ENCODE data around the gene FAM83F.

Gene FAM83F

DNA sequence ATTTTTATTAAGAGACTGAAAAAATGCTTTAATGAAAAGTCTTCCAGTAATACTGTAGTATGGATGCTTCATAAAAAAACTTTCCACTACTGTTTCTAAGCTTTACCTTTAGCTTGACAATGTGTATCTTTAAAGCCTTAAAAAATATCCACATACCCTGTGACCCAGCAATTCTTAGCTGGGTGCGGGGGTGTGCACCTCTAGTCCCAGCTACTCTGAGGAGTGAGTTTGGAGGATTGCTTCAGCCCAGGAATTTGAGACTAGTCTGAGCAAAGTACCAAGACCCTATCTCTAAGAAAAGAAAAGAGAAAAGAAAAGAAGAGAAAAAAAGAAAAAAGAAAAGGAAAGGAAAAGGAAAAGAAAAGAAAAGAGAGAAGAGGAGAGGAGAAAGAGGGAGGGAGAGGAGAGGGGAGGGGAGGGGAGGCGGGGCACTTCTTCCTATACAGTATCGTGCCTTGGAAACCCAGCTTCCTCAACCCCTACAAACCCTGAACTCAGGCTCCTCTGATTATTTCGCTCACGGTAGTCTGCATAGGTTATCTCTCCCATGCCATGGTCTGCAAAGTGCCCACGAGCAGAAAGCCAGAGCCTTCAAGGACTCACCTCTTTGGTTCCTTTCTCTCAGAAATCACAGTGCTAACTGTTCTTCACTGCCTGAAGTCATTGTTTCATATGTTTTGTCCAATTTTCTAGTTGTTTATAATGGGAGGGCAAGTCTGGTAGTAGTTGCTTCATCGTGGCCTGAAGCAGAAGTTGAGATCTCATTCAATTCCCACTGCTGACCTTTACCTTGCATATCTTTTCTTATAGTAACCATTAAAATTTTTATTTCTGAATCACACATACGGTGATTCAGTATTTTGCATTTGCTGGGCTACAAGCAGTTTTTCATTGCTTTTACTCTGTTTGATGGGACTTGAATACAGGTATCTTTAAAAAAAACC lies 82.2 kb downstream of the FAM83F start:
- DNase-seq, result no peak

DNA sequence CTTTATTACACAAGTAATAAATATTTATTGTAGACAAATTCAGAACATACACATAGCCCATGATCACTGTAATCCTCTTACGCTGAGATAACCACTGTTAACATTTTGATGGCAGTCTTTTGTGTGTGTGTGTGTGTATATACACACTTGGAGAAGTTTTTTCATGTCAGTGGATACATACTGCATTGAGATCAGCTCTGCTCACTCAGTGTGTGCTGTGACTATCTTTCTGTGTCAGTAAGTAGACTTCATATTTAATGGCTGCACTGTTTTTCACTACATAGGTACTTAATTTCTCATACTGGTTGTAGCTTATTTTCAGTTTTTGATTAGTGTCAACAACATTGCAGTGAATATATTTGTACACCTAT lies 82.9 kb downstream of the FAM83F start:
- no peak for DNase-seq

DNA sequence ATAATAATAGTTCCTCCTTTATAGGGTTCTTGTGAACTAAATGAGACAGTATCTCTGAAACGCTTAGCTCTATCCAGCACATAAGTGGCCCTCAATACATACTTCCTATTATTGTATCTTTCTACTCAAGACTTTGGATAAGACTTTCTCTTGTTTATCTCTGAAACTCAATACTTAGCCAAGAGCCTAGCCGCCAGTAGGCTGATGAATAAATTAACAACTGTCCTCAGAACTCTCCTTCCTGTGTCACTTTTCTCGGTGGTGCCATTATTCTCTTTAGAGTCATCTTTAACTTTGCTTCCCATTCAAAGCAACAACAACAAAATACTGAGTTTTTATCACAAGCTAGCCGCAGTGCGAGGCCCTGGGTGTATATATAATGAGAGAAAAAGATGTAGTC lies 86.9 kb downstream of the FAM83F start:
- DNase-seq, result no peak

DNA sequence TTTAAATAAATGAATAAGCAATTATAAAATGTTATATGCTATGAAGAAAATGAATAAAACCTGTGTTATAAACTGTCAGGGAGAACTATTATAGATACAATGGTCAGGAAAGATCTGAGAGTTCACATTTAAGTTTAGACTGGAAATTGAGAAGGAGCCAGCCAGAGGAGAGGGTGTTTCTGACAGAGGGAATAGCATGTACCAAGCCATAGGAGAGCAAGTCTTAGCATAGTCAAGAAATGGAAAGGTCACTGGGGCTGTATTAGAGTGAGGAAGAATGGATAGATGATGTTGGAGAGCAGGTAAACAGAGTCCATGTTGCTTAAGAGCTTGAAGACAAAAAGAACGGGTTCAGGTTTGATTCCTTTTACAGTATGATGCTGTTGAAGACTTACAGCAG lies 87.4 kb downstream of the FAM83F start:
- DNase-seq, result no peak

DNA sequence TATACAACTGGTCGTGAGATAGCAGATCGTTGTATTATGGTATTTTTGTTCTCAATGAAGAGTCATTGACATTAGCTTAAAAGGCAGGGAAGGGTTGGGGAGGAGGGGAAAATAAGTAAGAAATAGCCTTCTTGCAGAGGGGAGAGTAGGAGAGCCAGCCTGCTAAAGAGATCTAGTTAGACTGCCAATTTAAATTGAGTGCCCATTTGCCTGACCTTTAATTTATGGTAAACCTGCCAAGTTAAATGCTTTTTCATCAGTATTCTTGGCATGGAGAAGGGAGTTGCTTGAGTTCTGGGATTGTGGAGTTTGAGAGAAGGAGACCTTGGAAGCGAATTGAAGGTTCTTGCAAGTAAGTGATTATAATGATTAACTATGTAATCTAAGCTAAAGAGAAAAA lies 89.0 kb downstream of the FAM83F start:
- no peak for DNase-seq

DNA sequence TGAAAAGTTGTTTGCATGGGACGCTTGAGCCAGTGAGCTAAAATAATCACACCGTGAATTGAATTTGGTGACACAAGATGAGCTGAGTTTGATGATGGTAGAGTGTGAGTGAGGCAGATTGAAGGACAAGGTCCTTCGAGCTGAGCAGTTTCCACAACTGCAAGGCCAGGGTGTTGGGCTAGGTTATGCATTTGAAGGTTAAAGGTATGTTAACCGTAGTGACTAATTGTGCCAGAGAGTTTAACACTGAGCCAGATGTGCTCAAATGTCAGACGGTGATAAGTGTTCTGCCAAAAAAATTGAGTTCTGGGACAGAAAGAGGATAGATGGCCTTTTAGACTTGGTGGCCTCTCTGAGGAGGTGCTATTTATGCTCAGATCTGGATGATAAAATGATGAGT lies 89.5 kb downstream of the FAM83F start:
- no peak for DNase-seq

DNA sequence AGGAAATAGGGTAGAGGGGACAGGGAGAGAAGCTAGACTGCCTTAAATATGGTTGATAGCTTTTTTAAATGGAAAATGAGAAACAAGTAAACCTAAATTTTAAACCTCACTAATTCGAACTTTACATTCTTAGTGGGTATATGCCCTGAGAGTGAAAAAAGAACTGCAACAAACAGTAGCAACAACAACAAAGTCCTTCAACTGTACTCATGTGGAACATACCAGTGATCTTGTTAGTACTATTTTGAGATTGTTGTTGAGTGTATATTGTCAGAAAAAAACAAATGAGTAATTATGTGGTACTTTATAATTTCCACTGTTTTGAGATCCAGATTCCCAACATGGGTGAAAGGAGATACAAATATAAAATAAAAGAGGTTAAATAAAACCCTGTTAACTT lies 94.1 kb downstream of the FAM83F start:
- DNase-seq, result no peak
